ENCODE measurements around the gene GH2.
A peak's percentile ranks its signal among the peaks of the same experiment; 100 is the strongest.

GH2 gene

DNA sequence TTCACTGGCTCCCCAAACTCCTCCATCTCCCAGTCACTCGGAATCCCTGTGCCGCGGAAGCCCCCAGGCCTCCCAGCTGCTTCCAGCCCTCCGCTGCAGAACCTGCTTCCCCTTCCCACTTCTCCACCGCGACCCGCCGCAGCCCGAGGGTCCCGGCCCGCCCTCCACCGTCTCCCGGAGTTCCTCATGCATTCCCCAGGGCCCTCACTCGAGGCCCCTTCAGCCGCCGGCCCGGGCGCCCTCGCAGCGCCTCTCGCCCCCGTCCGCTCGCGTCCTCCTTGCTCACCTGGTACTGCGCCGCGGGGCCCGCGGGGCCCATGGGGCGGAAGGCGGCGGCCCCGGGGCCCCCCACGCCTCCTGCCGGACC is 39.6 kb downstream of the GH2 start:
- peak overlapping the region; percentile 72 for H3K4me2 ChIP-seq (ENCODE audit: insufficient read depth, low read length, poor library complexity, severe bottlenecking)
- peak overlapping the region; percentile 86 for H3K27ac ChIP-seq (replicated peaks; ENCODE audit: low read length)
- H3K23ac ChIP-seq (ENCODE audit: low read depth, low read length, poor library complexity): peak overlapping the region; percentile 28
- H3K4me3 ChIP-seq (ENCODE audit: low read length in 2 of 2): peak overlapping the region; percentile 61 to 89
- H2AK5ac ChIP-seq (ENCODE audit: low read depth, low read length): no peak overlapping the region
- peak overlapping the region; percentile 94 for H3K14ac ChIP-seq (ENCODE audit: low read length)
- H4K91ac ChIP-seq (ENCODE audit: low read depth, low read length, poor library complexity): no peak overlapping the region
- peaks cover 11 to 13% of the 10 kb centered on the region in 2 donors for H3K4me1 ChIP-seq (ENCODE audit: control insufficient read depth in 2 of 2, insufficient read depth in 1 of 2, low read depth in 1 of 2, low read length in 2 of 2)
- H2BK15ac ChIP-seq (ENCODE audit: low read length): no peak overlapping the region
- peak overlapping the region; percentile 97 for H3K18ac ChIP-seq (ENCODE audit: low read length)
- H2AFZ ChIP-seq (ENCODE audit: low read length): peak overlapping the region; percentile 95
- H2BK120ac ChIP-seq (ENCODE audit: low read depth, low read length): no peak overlapping the region
- H3K4ac ChIP-seq (ENCODE audit: low read length): no peak overlapping the region
- no peak overlapping the region for H2BK12ac ChIP-seq (ENCODE audit: low read length)
- no peak overlapping the region for H4K8ac ChIP-seq (ENCODE audit: low read depth, low read length)
- H3K9me3 ChIP-seq (replicated peaks in 1 of 2; ENCODE audit: control insufficient read depth in 2 of 2, insufficient read depth in 1 of 2, low read depth in 1 of 2, low read length in 2 of 2): no peaks in the 10 kb centered on the region
- H3K9ac ChIP-seq (ENCODE audit: low read depth, low read length, poor library complexity): peak overlapping the region; percentile 92
- peaks cover 1 to 11% of the 10 kb centered on the region in 2 donors for H3K36me3 ChIP-seq (replicated peaks in 1 of 2; ENCODE audit: control insufficient read depth in 2 of 2, insufficient read depth in 2 of 2, low read length in 2 of 2)
- H3K79me1 ChIP-seq (ENCODE audit: low read depth, low read length): peaks cover 6% of the 10 kb centered on the region
- WGBS, 2 donors (ENCODE audit: extremely low coverage in 2 of 2, insufficient read length in 2 of 2, insufficient replicate concordance in 1 of 2): no CpG with 5 or more reads among the region's 36 CpGs
- H3K27me3 ChIP-seq (ENCODE audit: control insufficient read depth in 3 of 3, insufficient read depth in 3 of 3, low read depth in 1 of 3, low read length in 3 of 3): no peaks in the 10 kb centered on the region
- peak overlapping the region; percentile 79 for H2BK5ac ChIP-seq (ENCODE audit: low read length)
- no peak for DNase-seq (ENCODE audit: low spot score)

DNA sequence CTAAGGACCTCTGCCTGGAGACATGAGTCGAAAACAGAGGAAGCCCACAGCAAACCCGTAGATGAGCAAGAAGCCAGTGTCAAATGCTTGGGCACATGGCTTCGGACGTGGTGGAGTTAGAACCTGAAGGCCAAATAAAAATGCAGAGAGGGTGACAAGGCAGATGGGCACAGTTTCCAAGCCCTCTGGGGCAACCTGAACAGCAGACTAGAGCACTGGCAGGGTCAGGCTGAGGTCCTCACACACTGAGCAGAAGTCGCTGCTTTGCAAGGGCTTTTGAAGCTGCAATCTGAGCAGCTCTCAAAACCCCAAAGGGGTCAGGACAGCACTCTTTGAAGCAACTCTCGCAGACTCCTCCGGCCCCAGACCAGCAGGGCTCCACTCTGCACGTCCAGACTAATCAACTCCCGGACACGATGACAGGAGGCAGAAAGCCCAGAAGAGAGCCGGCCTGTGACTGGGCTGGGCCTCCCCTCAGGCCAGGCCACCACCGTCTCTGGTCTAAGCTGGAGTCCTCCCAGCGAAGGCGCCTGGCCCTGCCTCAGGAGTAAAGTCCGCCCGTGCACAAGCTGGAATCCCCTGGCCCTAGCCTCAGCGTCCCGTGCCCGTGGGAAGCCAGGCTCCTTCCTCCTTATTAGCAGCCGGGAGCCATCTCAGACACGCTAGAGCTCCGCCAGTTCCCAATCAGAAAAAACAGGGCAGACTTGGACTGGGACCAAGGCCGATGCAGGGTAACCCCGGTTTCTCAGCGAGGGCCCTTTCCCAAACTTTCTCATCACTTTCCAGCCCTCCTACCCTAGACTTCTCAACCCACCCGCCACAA is 40.2 kb downstream of the GH2 start:
- no peak overlapping the region for H3K4ac ChIP-seq (ENCODE audit: low read length)
- H3K4me1 ChIP-seq (ENCODE audit: control insufficient read depth in 2 of 2, insufficient read depth in 1 of 2, low read depth in 1 of 2, low read length in 2 of 2): peaks cover 11 to 13% of the 10 kb centered on the region in 2 donors
- no peak overlapping the region for H2BK12ac ChIP-seq (ENCODE audit: low read length)
- no peak overlapping the region for H2AK5ac ChIP-seq (ENCODE audit: low read depth, low read length)
- no CpG with 5 or more reads among the region's 26 CpGs for WGBS, 2 donors (ENCODE audit: extremely low coverage in 2 of 2, insufficient read length in 2 of 2, insufficient replicate concordance in 1 of 2)
- DNase-seq (ENCODE audit: low spot score): peak; percentile 31
- peak overlapping the region; percentile 97 for H3K18ac ChIP-seq (ENCODE audit: low read length)
- peak overlapping the region; percentile 79 for H2BK5ac ChIP-seq (ENCODE audit: low read length)
- H2BK15ac ChIP-seq (ENCODE audit: low read length): no peak overlapping the region
- no peak overlapping the region for H4K8ac ChIP-seq (ENCODE audit: low read depth, low read length)
- H4K91ac ChIP-seq (ENCODE audit: low read depth, low read length, poor library complexity): no peak overlapping the region
- H2AFZ ChIP-seq (ENCODE audit: low read length): peak overlapping the region; percentile 95
- H3K27me3 ChIP-seq (ENCODE audit: control insufficient read depth in 3 of 3, insufficient read depth in 3 of 3, low read depth in 1 of 3, low read length in 3 of 3): no peaks in the 10 kb centered on the region
- peak overlapping the region; percentile 28 for H3K23ac ChIP-seq (ENCODE audit: low read depth, low read length, poor library complexity)
- H3K4me2 ChIP-seq (ENCODE audit: insufficient read depth, low read length, poor library complexity, severe bottlenecking): peak overlapping the region; percentile 72
- H3K79me1 ChIP-seq (ENCODE audit: low read depth, low read length): peaks cover 6% of the 10 kb centered on the region
- peak overlapping the region; percentile 92 for H3K9ac ChIP-seq (ENCODE audit: low read depth, low read length, poor library complexity)
- H3K36me3 ChIP-seq (replicated peaks in 1 of 2; ENCODE audit: control insufficient read depth in 2 of 2, insufficient read depth in 2 of 2, low read length in 2 of 2): peaks cover 4 to 17% of the 10 kb centered on the region in 2 donors
- peak overlapping the region; percentile 86 for H3K27ac ChIP-seq (replicated peaks; ENCODE audit: low read length)
- H3K9me3 ChIP-seq (replicated peaks in 1 of 2; ENCODE audit: control insufficient read depth in 2 of 2, insufficient read depth in 1 of 2, low read depth in 1 of 2, low read length in 2 of 2): no peaks in the 10 kb centered on the region
- H2BK120ac ChIP-seq (ENCODE audit: low read depth, low read length): no peak overlapping the region
- peak overlapping the region; percentile 94 for H3K14ac ChIP-seq (ENCODE audit: low read length)
- H3K4me3 ChIP-seq (ENCODE audit: low read length in 2 of 2): peak overlapping the region; percentile 61 to 89

DNA sequence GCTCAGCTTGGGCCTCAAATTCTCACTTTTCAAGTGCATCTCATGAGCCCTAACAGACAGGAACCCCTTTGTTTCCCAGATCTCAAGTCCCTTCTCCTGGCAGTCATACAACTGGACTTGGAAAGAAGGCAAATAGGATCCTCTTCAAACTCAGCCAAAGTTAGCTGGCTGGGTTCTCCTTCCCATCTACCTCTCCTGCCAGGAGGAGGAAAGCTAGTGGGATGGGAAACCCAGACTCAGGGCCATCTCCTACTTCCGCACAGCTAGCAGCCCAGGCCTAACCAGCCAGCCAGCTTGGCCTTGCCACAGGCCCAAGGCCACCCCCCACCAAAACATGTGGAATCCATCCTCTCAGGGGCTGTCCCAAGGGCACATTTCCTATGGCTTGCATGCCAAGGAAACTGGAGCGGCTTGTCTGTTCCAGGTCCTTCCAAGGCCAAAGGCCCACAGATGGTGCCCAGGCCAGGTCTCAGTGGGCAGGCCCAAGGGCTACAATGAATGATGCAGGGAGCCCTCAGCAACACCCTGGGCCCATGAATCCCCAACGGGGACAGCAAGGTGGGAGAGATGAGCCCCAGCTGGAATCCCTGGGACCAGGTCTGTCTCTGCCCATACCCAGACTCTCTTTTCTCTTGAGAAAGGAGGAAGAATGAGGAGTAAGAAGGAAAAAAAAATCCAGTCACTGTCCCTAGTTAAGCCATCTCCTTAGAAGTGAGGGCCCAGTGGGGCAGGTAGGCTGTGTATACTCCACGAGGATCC is 41.0 kb downstream of the GH2 start:
- Histone ChIP-seq H3K9me3 (replicated peaks in 1 of 2; ENCODE audit: control insufficient read depth in 2 of 2, insufficient read depth in 1 of 2, low read depth in 1 of 2, low read length in 2 of 2) (no peaks in the 10 kb centered on the region), H3K27ac (replicated peaks; ENCODE audit: low read length) (no peak overlapping the region), H4K91ac (ENCODE audit: low read depth, low read length, poor library complexity) (no peak overlapping the region), H2BK15ac (ENCODE audit: low read length) (no peak overlapping the region), H2BK120ac (ENCODE audit: low read depth, low read length) (no peak overlapping the region), H2AK5ac (ENCODE audit: low read depth, low read length) (no peak overlapping the region), H3K18ac (ENCODE audit: low read length) (no peak overlapping the region), H3K27me3 (ENCODE audit: control insufficient read depth in 3 of 3, insufficient read depth in 3 of 3, low read depth in 1 of 3, low read length in 3 of 3) (no peaks in the 10 kb centered on the region), H3K9ac (ENCODE audit: low read depth, low read length, poor library complexity) (peak overlapping the region; percentile 46), H3K14ac (ENCODE audit: low read length) (no peak overlapping the region), H2AFZ (ENCODE audit: low read length) (no peak overlapping the region), H2BK5ac (ENCODE audit: low read length) (no peak overlapping the region), H3K79me1 (ENCODE audit: low read depth, low read length) (peaks cover 6% of the 10 kb centered on the region), H3K4me1 (ENCODE audit: control insufficient read depth in 2 of 2, insufficient read depth in 1 of 2, low read depth in 1 of 2, low read length in 2 of 2) (peaks cover 11 to 13% of the 10 kb centered on the region in 2 donors), H3K4me3 (ENCODE audit: low read length in 2 of 2) (peak overlapping the region in 1 of 2 donors; percentile 61), H3K4ac (ENCODE audit: low read length) (no peak overlapping the region), H3K36me3 (replicated peaks in 1 of 2; ENCODE audit: control insufficient read depth in 2 of 2, insufficient read depth in 2 of 2, low read length in 2 of 2) (peaks cover 4 to 25% of the 10 kb centered on the region in 2 donors), H3K4me2 (ENCODE audit: insufficient read depth, low read length, poor library complexity, severe bottlenecking) (peak overlapping the region; percentile 72), H2BK12ac (ENCODE audit: low read length) (no peak overlapping the region), H4K8ac (ENCODE audit: low read depth, low read length) (no peak overlapping the region), H3K23ac (ENCODE audit: low read depth, low read length, poor library complexity) (no peak overlapping the region)
- WGBS, 2 donors (ENCODE audit: extremely low coverage in 2 of 2, insufficient read length in 2 of 2, insufficient replicate concordance in 1 of 2): no CpG with 5 or more reads among the region's 4 CpGs
- no peak for DNase-seq (ENCODE audit: low spot score)

DNA sequence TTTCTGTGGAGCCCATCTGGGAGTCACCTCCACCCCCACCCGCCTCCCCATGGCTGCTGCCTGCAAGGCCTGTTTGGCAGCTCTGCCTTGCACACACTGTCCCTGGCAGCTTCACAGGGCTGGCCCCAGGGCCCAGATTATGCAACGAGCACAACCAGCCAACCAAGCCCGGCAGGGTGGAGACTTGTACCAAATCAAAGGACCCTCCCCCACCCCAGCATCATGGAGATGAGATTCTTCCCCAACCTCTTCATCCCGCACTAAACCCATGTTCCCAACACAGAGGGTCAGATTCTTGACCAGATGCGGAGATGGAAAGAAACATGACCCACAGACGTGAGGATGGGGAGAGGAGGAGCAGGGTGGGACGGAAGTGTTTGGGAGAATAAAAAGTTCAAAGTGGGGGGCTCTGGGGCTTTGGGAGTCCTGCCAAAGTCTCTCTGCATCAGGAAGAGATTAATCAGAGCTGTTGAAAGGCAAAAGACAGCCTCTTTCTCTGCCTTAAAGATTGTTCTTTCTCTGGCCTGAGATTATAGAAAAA is 43.0 kb downstream of the GH2 start:
- Histone ChIP-seq H3K4me1 (ENCODE audit: control insufficient read depth in 2 of 2, insufficient read depth in 1 of 2, low read depth in 1 of 2, low read length in 2 of 2) (peaks cover 10 to 13% of the 10 kb centered on the region in 2 donors), H3K79me1 (ENCODE audit: low read depth, low read length) (peaks cover 6% of the 10 kb centered on the region), H3K36me3 (replicated peaks in 1 of 2; ENCODE audit: control insufficient read depth in 2 of 2, insufficient read depth in 2 of 2, low read length in 2 of 2) (peaks cover 15 to 45% of the 10 kb centered on the region in 2 donors), H4K8ac (ENCODE audit: low read depth, low read length) (no peak overlapping the region), H2BK120ac (ENCODE audit: low read depth, low read length) (no peak overlapping the region), H2BK15ac (ENCODE audit: low read length) (no peak overlapping the region), H2AFZ (ENCODE audit: low read length) (no peak overlapping the region), H4K91ac (ENCODE audit: low read depth, low read length, poor library complexity) (no peak overlapping the region), H3K9ac (ENCODE audit: low read depth, low read length, poor library complexity) (no peak overlapping the region), H3K27me3 (ENCODE audit: control insufficient read depth in 3 of 3, insufficient read depth in 3 of 3, low read depth in 1 of 3, low read length in 3 of 3) (no peaks in the 10 kb centered on the region), H3K4ac (ENCODE audit: low read length) (no peak overlapping the region), H2BK12ac (ENCODE audit: low read length) (no peak overlapping the region), H3K4me2 (ENCODE audit: insufficient read depth, low read length, poor library complexity, severe bottlenecking) (no peak overlapping the region), H2AK5ac (ENCODE audit: low read depth, low read length) (peak overlapping the region; percentile 19), H3K4me3 (ENCODE audit: low read length in 2 of 2) (no peak overlapping the region), H3K27ac (replicated peaks; ENCODE audit: low read length) (no peak overlapping the region), H3K18ac (ENCODE audit: low read length) (no peak overlapping the region), H3K23ac (ENCODE audit: low read depth, low read length, poor library complexity) (no peak overlapping the region), H3K14ac (ENCODE audit: low read length) (no peak overlapping the region), H3K9me3 (replicated peaks in 1 of 2; ENCODE audit: control insufficient read depth in 2 of 2, insufficient read depth in 1 of 2, low read depth in 1 of 2, low read length in 2 of 2) (no peaks in the 10 kb centered on the region), H2BK5ac (ENCODE audit: low read length) (no peak overlapping the region)
- WGBS, 2 donors (ENCODE audit: extremely low coverage in 2 of 2, insufficient read length in 2 of 2, insufficient replicate concordance in 1 of 2): no CpG with 5 or more reads among the region's 7 CpGs
- no peak for DNase-seq (ENCODE audit: low spot score)
